Keratinocyte (primary cell): Measurements from ENCODE around the gene LAMA2. TPM values are rescaled to one million over a fixed set of nuclear protein-coding genes. Genes with fewer than 3 reads are reported as not detected.

ENCODE experiments used
- DNase-seq: peaks from one replicate; pipeline ENCODE4 v3.0.0-alpha.2; 2011; ENCODE audit warnings: low read depth, missing footprints, low spot score
- FAIRE-seq: peaks from 2 replicates; lab custom pipeline; 2011; peaks lifted over from hg19 to GRCh38; lab: Jason Lieb, UNC
- H2AFZ ChIP-seq: 2 replicates; pipeline ENCODE4 v1.6.0; 2012; ENCODE audit warnings: low read length, control low read depth, inconsistent platforms; ENCODE audit not compliant: control insufficient read depth
- H3K27ac ChIP-seq: 2 replicates; pipeline ENCODE4 v1.5.1; 2011; ENCODE audit warnings: low read length; ENCODE audit not compliant: control insufficient read depth, insufficient read depth
- H3K27me3 ChIP-seq: 3 replicates; pipeline ENCODE4 v1.6.0; 2011; ENCODE audit warnings: low read length; ENCODE audit not compliant: control insufficient read depth, insufficient read depth; ENCODE audit errors: extremely low read depth
- H3K36me3 ChIP-seq, 2 experiments: 2 replicates in 1 of 2; 3 replicates in 1 of 2; pipeline ENCODE4 v1.5.1; 2011; ENCODE audit warnings: low read length in 2 of 2, mild to moderate bottlenecking in 1 of 2; ENCODE audit not compliant: control insufficient read depth in 2 of 2, insufficient read depth in 2 of 2; ENCODE audit errors: extremely low read depth in 1 of 2
- H3K4me1 ChIP-seq: 3 replicates; pipeline ENCODE4 v1.5.1; 2011; ENCODE audit warnings: low read length; ENCODE audit not compliant: control insufficient read depth, insufficient read depth; ENCODE audit errors: extremely low read depth
- H3K4me2 ChIP-seq: 3 replicates; pipeline ENCODE4 v1.6.0; 2011; ENCODE audit warnings: low read depth, low read length; ENCODE audit not compliant: control insufficient read depth, insufficient read depth; ENCODE audit errors: extremely low read depth
- H3K4me3 ChIP-seq, 3 experiments: fragments of 200-600 bp in 1 of 3; sonication (generic) in 1 of 3; 2 replicates in 2 of 3; 3 replicates in 1 of 3; pipeline ENCODE4 v1.5.1; 2011 to 2016; ENCODE audit warnings: low read length in 3 of 3, mild to moderate bottlenecking in 3 of 3, control low read depth in 2 of 3, inconsistent platforms in 1 of 3, low read depth in 1 of 3, mixed read lengths in 1 of 3, mixed run types in 1 of 3, moderate library complexity in 1 of 3; ENCODE audit not compliant: control insufficient read depth in 2 of 3, insufficient read depth in 2 of 3; ENCODE audit errors: extremely low read depth in 1 of 3
- H3K79me2 ChIP-seq: 2 replicates; pipeline ENCODE4 v1.6.0; 2012; ENCODE audit warnings: low read length; ENCODE audit not compliant: control insufficient read depth, insufficient read depth
- H3K9ac ChIP-seq: 3 replicates; pipeline ENCODE4 v1.6.0; 2011; ENCODE audit warnings: low read length; ENCODE audit not compliant: control insufficient read depth, insufficient read depth; ENCODE audit errors: extremely low read depth
- H3K9me1 ChIP-seq: 3 replicates; pipeline ENCODE4 v1.6.0; 2011; ENCODE audit warnings: low read length; ENCODE audit not compliant: control insufficient read depth, insufficient read depth; ENCODE audit errors: extremely low read depth
- H3K9me3 ChIP-seq: 2 replicates; pipeline ENCODE4 v1.5.1; 2012; ENCODE audit warnings: low read depth, low read length; ENCODE audit not compliant: control insufficient read depth
- H4K20me1 ChIP-seq: 3 replicates; pipeline ENCODE4 v1.6.0; 2011; ENCODE audit warnings: low read length; ENCODE audit not compliant: control insufficient read depth, insufficient read depth; ENCODE audit errors: extremely low read depth
- CTCF ChIP-seq, 3 experiments: IDR thresholded peaks in 1 of 3; conservative IDR thresholded peaks in 1 of 3; optimal IDR thresholded peaks in 1 of 3; 2 replicates in 2 of 3; 3 replicates in 1 of 3; pipeline versions ENCODE3 to v1.5.1; 2011; ENCODE audit warnings: low read length in 3 of 3, mild to moderate bottlenecking in 3 of 3, moderate library complexity in 2 of 3, control low read depth in 1 of 3, inconsistent platforms in 1 of 3; ENCODE audit not compliant: insufficient read depth in 2 of 3; ENCODE audit errors: extremely low read depth in 1 of 3
- EZH2 ChIP-seq: IDR thresholded peaks from one replicate; pipeline ENCODE4 v1.6.1; 2012; ENCODE audit warnings: inconsistent platforms, mild to moderate bottlenecking, low read length, moderate library complexity
- dilution Hi-C: fragments of 300-500 bp; cut with MboI; formaldehyde crosslinking; loops from one replicate; pipeline ENCODE4 v1.7.0; 2020; ENCODE audit warnings: low sequenced_read_pairs; ENCODE audit not compliant: extremely low pct_ligation_motif_present
- polyA plus RNA-seq, 5 experiments: library from polyadenylated mRNA; depleted of rRNA in 3 of 5; stranded (reverse) in 3 of 5; stranded (forward) in 1 of 5; unstranded in 1 of 5; fragments of >200 nt; gene quantifications; 1 replicate in 1 of 5; 2 replicates in 3 of 5; 3 replicates in 1 of 5; pipeline versions ENCODE4 v1.2.1 to v1.2.3, GENCODE V29; 2011 to 2012; ENCODE audit warnings: missing spikeins in 2 of 5, low read depth in 1 of 5, low replicate concordance in 1 of 5

Gene LAMA2
- polyA plus RNA-seq, 1 donor (not counting 4 experiments of a cell fraction or from before 2014, with no cell fraction given): 1.4 TPM

DNA sequence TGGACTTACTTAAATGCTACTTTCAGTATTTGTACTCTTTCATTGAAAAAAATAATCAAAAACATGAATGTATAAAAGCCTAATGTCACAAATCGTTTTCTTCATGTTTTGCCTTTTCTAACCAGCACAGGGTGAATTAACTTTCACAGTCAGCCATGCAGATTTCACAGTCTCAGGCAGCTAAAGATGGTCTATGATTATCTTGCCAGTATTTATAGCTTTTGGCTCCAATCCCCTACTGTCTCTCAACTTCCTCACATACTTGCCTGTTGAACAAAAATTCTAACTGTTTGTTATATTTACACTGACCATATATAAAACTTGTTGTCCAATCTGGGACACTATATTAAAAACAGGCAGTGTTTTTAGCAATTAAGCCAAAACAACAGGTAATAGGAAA, 468.9 kb downstream of the LAMA2 start:
- Histone ChIP-seq H2AFZ (no peak overlapping the region), H3K4me3 (no peak overlapping the region), H3K36me3 (no peaks in the 10 kb centered on the region), H3K27me3 (no peaks in the 10 kb centered on the region), H3K9ac (no peak overlapping the region), H3K9me1 (no peaks in the 10 kb centered on the region), H4K20me1 (no peaks in the 10 kb centered on the region), H3K9me3 (no peaks in the 10 kb centered on the region), H3K4me2 (no peak overlapping the region), H3K79me2 (no peaks in the 10 kb centered on the region), H3K27ac (no peak overlapping the region), H3K4me1 (peaks cover 11% of the 10 kb centered on the region)
- DNase-seq (no peak), FAIRE-seq (no peak)
- TF ChIP-seq EZH2 (no peak), CTCF (optimal IDR thresholded peaks at IDR 0.05 in 1 of 3, IDR thresholded peaks at IDR 0.05 in 1 of 3, conservative IDR thresholded peaks at IDR 0.05 in 1 of 3; ENCODE audit: extremely low read depth in 1 of 3, insufficient read depth in 2 of 3, low read length in 3 of 3) (no peak)
- dilution Hi-C loops: no loop called here

GRCh38 chr6:129353067-129353466, 470.1 kb downstream of the LAMA2 start:
- peaks cover 11% of the 10 kb centered on the region for H3K4me1 ChIP-seq
- H3K4me2 ChIP-seq: peak overlapping the region; percentile 43
- H3K27ac ChIP-seq: no peak overlapping the region
- H3K79me2 ChIP-seq: no peaks in the 10 kb centered on the region
- FAIRE-seq: peak; percentile 82
- H2AFZ ChIP-seq: no peak overlapping the region
- no peaks in the 10 kb centered on the region for H3K27me3 ChIP-seq
- TF ChIP-seq EZH2 (no peak), CTCF (optimal IDR thresholded peaks at IDR 0.05 in 1 of 3, IDR thresholded peaks at IDR 0.05 in 1 of 3, conservative IDR thresholded peaks at IDR 0.05 in 1 of 3; ENCODE audit: extremely low read depth in 1 of 3, insufficient read depth in 2 of 3, low read length in 3 of 3) (no peak)
- H4K20me1 ChIP-seq: no peaks in the 10 kb centered on the region
- no peaks in the 10 kb centered on the region for H3K9me1 ChIP-seq
- no peak overlapping the region for H3K4me3 ChIP-seq
- no peaks in the 10 kb centered on the region for H3K36me3 ChIP-seq
- no peak overlapping the region for H3K9ac ChIP-seq
- DNase-seq: peak; percentile 1
- dilution Hi-C loops: no loop called here
- H3K9me3 ChIP-seq: no peaks in the 10 kb centered on the region
